ENCODE results near the gene UGT1A9. TPM values are rescaled to one million over a fixed set of nuclear protein-coding genes. Genes with fewer than 3 reads are reported as not detected.

UGT1A9 gene
- total and polyA plus RNA-seq, 2 experiments from 2014 or later = not detected

- no peaks in the 10 kb centered on the region; the same call in 1 of the 3 replicates for H3K36me3 Mint-ChIP-seq (ENCODE audit: low read depth)
- Histone ChIP-seq H3K4me3 (no peak overlapping the region), H3K4me2 (no peak overlapping the region), H3K27ac (ENCODE audit: low read depth) (no peak overlapping the region), H3K27me3 (ENCODE audit: insufficient read depth) (no peaks in the 10 kb centered on the region), H3K79me2 (replicated peaks; ENCODE audit: insufficient read depth) (no peaks in the 10 kb centered on the region), H2AFZ (no peak overlapping the region), H3K4me1 (ENCODE audit: insufficient read depth) (no peaks in the 10 kb centered on the region), H4K20me1 (replicated peaks; ENCODE audit: insufficient read depth) (no peaks in the 10 kb centered on the region), H3K36me3 (ENCODE audit: insufficient read depth) (no peaks in the 10 kb centered on the region), H3F3A (replicated peaks; ENCODE audit: low read depth) (no peaks in the 10 kb centered on the region), H3K9me2 (ENCODE audit: insufficient read depth) (no peaks in the 10 kb centered on the region)
- no peaks in the 10 kb centered on the region; the same call in 2 of the 3 replicates for H3K4me1 Mint-ChIP-seq
- ATAC-seq = no peak
- H3K27ac Mint-ChIP-seq = no peak overlapping the region
- H3K4me3 Mint-ChIP-seq = no peak overlapping the region
- peaks cover 13% of the 10 kb centered on the region for H3K9me3 Mint-ChIP-seq
- TF ChIP-seq EZH2 (IDR thresholded peaks at IDR 0.05; ENCODE audit: low read depth, unreplicated experiment) = no peak
- TF ChIP-seq ZNF114 (CRISPR knock-in tag; IDR thresholded peaks at IDR 0.05) = no peak
- DNase-seq (ENCODE audit: low spot score) = no peak
- H3K27me3 Mint-ChIP-seq (ENCODE audit: insufficient read depth, low read depth, poor library complexity) = peaks cover 7% of the 10 kb centered on the region
These were observed 122.5 kb downstream of the UGT1A9 start for GRCh38 chr2:233794128-233794658.

GRCh38 chr2:233795735-233796171 is 124.1 kb downstream of the UGT1A9 start:
- no peaks in the 10 kb centered on the region for H4K20me1 ChIP-seq (replicated peaks; ENCODE audit: insufficient read depth)
- no peaks in the 10 kb centered on the region for H3K4me1 ChIP-seq (ENCODE audit: insufficient read depth)
- H3K4me3 ChIP-seq = no peak overlapping the region
- no peaks in the 10 kb centered on the region for H3K36me3 ChIP-seq (ENCODE audit: insufficient read depth)
- Mint-ChIP-seq H3K4me1 (no peaks in the 10 kb centered on the region; the same call in 2 of the 3 replicates), H3K4me3 (no peak overlapping the region), H3K27me3 (ENCODE audit: insufficient read depth, low read depth, poor library complexity) (peaks cover 7% of the 10 kb centered on the region), H3K9me3 (peaks cover 16% of the 10 kb centered on the region), H3K27ac (no peak overlapping the region), H3K36me3 (ENCODE audit: low read depth) (no peaks in the 10 kb centered on the region; the same call in 1 of the 3 replicates)
- TF ChIP-seq CREB1 (CRISPR knock-in tag; IDR thresholded peaks at IDR 0.05; ENCODE audit: low read depth) (no peak), NANOG (IDR thresholded peaks at IDR 0.05; ENCODE audit: borderline replicate concordance) (no peak), ZNF114 (CRISPR knock-in tag; IDR thresholded peaks at IDR 0.05) (no peak), JUNB (IDR thresholded peaks at IDR 0.05; ENCODE audit: unreplicated experiment) (no peak), EZH2phosphoT487 (IDR thresholded peaks at IDR 0.05; ENCODE audit: unreplicated experiment) (no peak), POLR2AphosphoS5 (IDR thresholded peaks at IDR 0.05; ENCODE audit: low read depth) (no peak), ZNF462 (CRISPR knock-in tag; IDR thresholded peaks at IDR 0.05) (no peak), ZNF331 (CRISPR knock-in tag; IDR thresholded peaks at IDR 0.05; ENCODE audit: low read depth) (no peak), EZH2 (IDR thresholded peaks at IDR 0.05; ENCODE audit: low read depth, unreplicated experiment) (no peak), CTCF (conservative IDR thresholded peaks at IDR 0.05; ENCODE audit: low read depth in 2 of 2) (no peak)
- ATAC-seq (no peak), DNase-seq (ENCODE audit: low spot score) (no peak)
- no peaks in the 10 kb centered on the region for H3F3A ChIP-seq (replicated peaks; ENCODE audit: low read depth)
- H3K4me2 ChIP-seq = no peak overlapping the region
- H2AFZ ChIP-seq = no peak overlapping the region
- H3K27me3 ChIP-seq (ENCODE audit: insufficient read depth) = no peaks in the 10 kb centered on the region
- no peaks in the 10 kb centered on the region for H3K79me2 ChIP-seq (replicated peaks; ENCODE audit: insufficient read depth)
- no peaks in the 10 kb centered on the region for H3K9me2 ChIP-seq (ENCODE audit: insufficient read depth)
- H3K27ac ChIP-seq (ENCODE audit: low read depth) = no peak overlapping the region

Data from GM23338 (cell line).